ENCODE measurements around the gene CPED1. TPM values are rescaled to one million over a fixed set of nuclear protein-coding genes. Genes with fewer than 3 reads are reported as not detected.
"Not testable (repeated sequence)": the region's sequence is repeated elsewhere in the genome, so short reads cannot be mapped to it uniquely, and the experiment has no call there.

CPED1 gene
- total and polyA plus RNA-seq, 3 donors from 2014 or later, result 7.4 to 13.1 (median 11.8) TPM

DNA sequence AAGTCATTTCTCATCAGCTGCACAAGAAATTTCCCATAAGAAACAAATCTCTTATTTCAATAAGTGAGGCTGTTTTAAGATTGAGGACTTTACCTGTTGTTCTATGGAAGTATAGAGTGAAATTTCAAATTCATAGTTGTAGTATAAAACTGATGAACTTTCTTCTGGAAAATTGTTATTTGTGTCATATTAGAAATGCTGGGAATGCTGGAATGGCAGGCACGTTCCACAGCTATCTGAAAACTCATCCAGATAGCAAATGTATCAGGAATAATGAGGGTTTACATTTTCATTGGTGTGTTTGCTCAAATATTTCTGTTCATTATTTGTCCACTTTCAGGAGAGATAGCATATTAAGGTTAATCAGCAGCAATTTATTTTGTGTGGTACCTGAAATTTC lies 40.8 kb downstream of the CPED1 start:
- Histone ChIP-seq H3K36me3 (ENCODE audit: low read depth, missing control alignments) (no peaks in the 10 kb centered on the region), H3K4me3 (no peak overlapping the region), H3K27ac (no peak overlapping the region), H3K27me3 (no peaks in the 10 kb centered on the region), H3K9me3 (no peaks in the 10 kb centered on the region), H3K4me1 (no peaks in the 10 kb centered on the region)
- intact Hi-C loops (cut with DNase I; ENCODE audit: low total_unique reads), result no loop called here
- WGBS, 2 donors, result 60 to 77% methylated on average over 1 of the region's 1 CpG
- DNase-seq, result no peak
- TF ChIP-seq CTCF (IDR thresholded peaks at IDR 0.05) (no peak), POLR2A (IDR thresholded peaks at IDR 0.05) (no peak)

- WGBS, 2 donors, result 83 to 85% methylated on average over 5 of the region's 5 CpGs
- DNase-seq, result no peak
- TF ChIP-seq CTCF (IDR thresholded peaks at IDR 0.05), result no peak
- TF ChIP-seq POLR2A (IDR thresholded peaks at IDR 0.05), result no peak
- Histone ChIP-seq H3K4me1 (no peaks in the 10 kb centered on the region), H3K9me3 (no peaks in the 10 kb centered on the region), H3K27me3 (no peaks in the 10 kb centered on the region), H3K36me3 (ENCODE audit: low read depth, missing control alignments) (no peaks in the 10 kb centered on the region), H3K27ac (no peak overlapping the region), H3K4me3 (no peak overlapping the region)
- intact Hi-C loops (cut with DNase I; ENCODE audit: low total_unique reads), result no loop called here
Observed at GRCh38 chr7:121030308-121030707, 41.8 kb downstream of the CPED1 start.

GRCh38 chr7:121032645-121033460 lies 44.3 kb downstream of the CPED1 start:
- no peak for DNase-seq

GRCh38 chr7:121034929-121035328 lies 46.4 kb downstream of the CPED1 start:
- intact Hi-C loops (cut with DNase I; ENCODE audit: low total_unique reads), result no loop called here
- TF ChIP-seq POLR2A (IDR thresholded peaks at IDR 0.05), result no peak
- TF ChIP-seq CTCF (IDR thresholded peaks at IDR 0.05), result no peak
- Histone ChIP-seq H3K27ac (no peak overlapping the region), H3K4me1 (no peaks in the 10 kb centered on the region), H3K27me3 (no peaks in the 10 kb centered on the region), H3K36me3 (ENCODE audit: low read depth, missing control alignments) (no peaks in the 10 kb centered on the region), H3K9me3 (no peaks in the 10 kb centered on the region), H3K4me3 (no peak overlapping the region)
- DNase-seq, result no peak

More at GRCh38 chr7:121032645-121033460, 44.3 kb downstream of the CPED1 start:
- H3K36me3 ChIP-seq (ENCODE audit: low read depth, missing control alignments), result no peaks in the 10 kb centered on the region
- no peak for TF ChIP-seq CTCF (IDR thresholded peaks at IDR 0.05)
- H3K27me3 ChIP-seq, result no peaks in the 10 kb centered on the region
- no peak overlapping the region for H3K4me3 ChIP-seq
- intact Hi-C loops (cut with DNase I; ENCODE audit: low total_unique reads), result no loop called here
- H3K9me3 ChIP-seq, result no peaks in the 10 kb centered on the region
- 66 to 67% methylated on average over 7 of the region's 7 CpGs for WGBS, 2 donors
- no peaks in the 10 kb centered on the region for H3K4me1 ChIP-seq
- H3K27ac ChIP-seq, result no peak overlapping the region

GRCh38 chr7:121036776-121037175 lies 48.3 kb downstream of the CPED1 start:
- H3K27me3 ChIP-seq; H3K9me3 ChIP-seq; intact Hi-C loops (cut with DNase I; ENCODE audit: low total_unique reads); H3K36me3 ChIP-seq (ENCODE audit: low read depth, missing control alignments); H3K27ac ChIP-seq; H3K4me3 ChIP-seq; H3K4me1 ChIP-seq; DNase-seq: not testable (repeated sequence)

DNA sequence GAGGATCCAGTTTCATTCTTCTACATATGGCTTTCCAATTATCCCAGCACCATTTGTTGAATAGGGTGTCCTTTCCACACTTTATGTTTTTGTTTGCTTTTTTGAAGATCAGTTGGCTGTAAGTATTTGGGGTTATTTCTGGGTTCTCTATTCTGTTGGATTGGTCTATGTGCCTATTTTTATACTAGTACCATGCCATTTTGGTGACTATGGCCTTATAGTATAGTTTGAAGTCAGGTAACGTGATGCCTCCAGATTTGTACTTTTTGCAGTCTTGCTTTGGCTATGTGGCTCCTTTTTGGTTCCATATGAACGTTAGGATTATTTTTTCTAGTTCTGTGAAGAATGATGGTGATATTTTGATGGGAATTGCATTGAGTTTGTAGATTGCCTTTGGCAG lies 48.8 kb downstream of the CPED1 start:
- H3K36me3 ChIP-seq (ENCODE audit: low read depth, missing control alignments); H3K27ac ChIP-seq; H3K4me3 ChIP-seq; H3K27me3 ChIP-seq; H3K9me3 ChIP-seq; intact Hi-C loops (cut with DNase I; ENCODE audit: low total_unique reads); DNase-seq; H3K4me1 ChIP-seq: not testable (repeated sequence)
- 95 to 98% methylated on average over 2 of the region's 2 CpGs for WGBS, 2 donors

Data from testis (tissue), 3 donors.